MCF 10A (cell line): ENCODE results near the gene OLFML3. TPM values are rescaled to one million over a fixed set of nuclear protein-coding genes. Genes with fewer than 3 reads are reported as not detected.

Experiments
- BruUV-seq: library from RNA; stranded (reverse); fragments of 400-500 nt; replicated peaks from 2 replicates; lab custom pipeline; 2021; lab: Mats Ljungman, UMichigan
- CTCF ChIA-PET: fragments of 300-600 bp; sonication (Branson Sonifier 250); formaldehyde crosslinking; extraction: SDS; loops from one replicate; lab custom pipeline; 2021; ENCODE audit warnings: antibody characterized with exemption, inconsistent platforms; lab: Yijun Ruan, JAX
- POLR2A ChIA-PET: fragments of 300-600, 350-650 bp; sonication (Branson Sonifier 250); formaldehyde crosslinking; extraction: SDS; loops from one replicate; lab custom pipeline; 2020; ENCODE audit warnings: antibody characterized with exemption, inconsistent platforms; lab: Yijun Ruan, JAX
- DNase-seq: peaks from one replicate; pipeline ENCODE4 v3.0.0-alpha.2; 2018; ENCODE audit not compliant: unreplicated experiment
- H3K27ac Mint-ChIP-seq: one replicate; pipeline ENCODE4 v1.8.0; 2022; ENCODE audit warnings: mild to moderate bottlenecking, low read depth, mixed read lengths; ENCODE audit not compliant: unreplicated experiment
- H3K27me3 Mint-ChIP-seq: one replicate; pipeline ENCODE4 v1.8.0; 2022; ENCODE audit warnings: mixed read lengths; ENCODE audit not compliant: insufficient read depth, unreplicated experiment
- H3K36me3 Mint-ChIP-seq: one replicate; pipeline ENCODE4 v1.8.0; 2022; ENCODE audit warnings: mild to moderate bottlenecking, moderate library complexity, mixed read lengths; ENCODE audit not compliant: insufficient read depth, unreplicated experiment
- H3K4me1 Mint-ChIP-seq: one replicate; pipeline ENCODE4 v1.8.0; 2022; ENCODE audit warnings: mixed read lengths; ENCODE audit not compliant: insufficient read depth, unreplicated experiment
- H3K4me3 Mint-ChIP-seq: one replicate; pipeline ENCODE4 v1.8.0; 2022; ENCODE audit warnings: mild to moderate bottlenecking, moderate library complexity, mixed read lengths; ENCODE audit not compliant: unreplicated experiment
- H3K9me3 Mint-ChIP-seq: one replicate; pipeline ENCODE4 v1.8.0; 2022; ENCODE audit warnings: mixed read lengths; ENCODE audit not compliant: unreplicated experiment
- CTCF ChIP-seq: fragments of 200-600 bp; IDR thresholded peaks from one replicate; pipeline ENCODE4 v1.8.0; 2022; ENCODE audit warnings: antibody characterized with exemption, mild to moderate bottlenecking; ENCODE audit not compliant: unreplicated experiment
- intact Hi-C: fragments of 100-400 bp; cut with micrococcal nuclease; formaldehyde crosslinking; loops from 2 replicates; pipeline ENCODE4 v1.14.1; 2022
- total RNA-seq: library from RNA; stranded (reverse); gene quantifications from 2 replicates; pipeline ENCODE4 v1.2.3, GENCODE V29; 2022

Gene OLFML3
- total RNA-seq, 1 experiment from 2014 or later: 0.30 TPM

- H3K4me3 Mint-ChIP-seq: no peak overlapping the region
- H3K36me3 Mint-ChIP-seq: peaks cover 3% of the 10 kb centered on the region
- intact Hi-C loops: no loop called here
- TF ChIP-seq CTCF: no peak
- no peak for DNase-seq
- no peaks in the 10 kb centered on the region for H3K9me3 Mint-ChIP-seq
- H3K4me1 Mint-ChIP-seq: peaks cover 29% of the 10 kb centered on the region
- H3K27me3 Mint-ChIP-seq: no peaks in the 10 kb centered on the region
- H3K27ac Mint-ChIP-seq: no peak overlapping the region
- BruUV-seq: no TSS peak
- CTCF ChIA-PET: interaction anchor here (0.6 to 12.1 kb wide), 9 partner anchors 10 to 691 kb away, joined by 3 to 176 read pairs (median 4); no protein-coding TSS in a partner anchor
- POLR2A ChIA-PET: interaction anchor here (0.7 to 1.7 kb wide), 2 partner anchors 303 to 526 kb away, joined by 4 to 9 read pairs; no protein-coding TSS in a partner anchor
These were observed 836 bp downstream of the OLFML3 start for GRCh38 chr1:113980110-113980509.

- H3K27ac Mint-ChIP-seq: peak overlapping the region; percentile 38
- no peaks in the 10 kb centered on the region for H3K9me3 Mint-ChIP-seq
- H3K4me3 Mint-ChIP-seq: peak overlapping the region; percentile 40
- H3K27me3 Mint-ChIP-seq: no peaks in the 10 kb centered on the region
- DNase-seq: peak; percentile 72
- CTCF ChIA-PET: interaction anchor here (0.8 to 12.1 kb wide), 3 partner anchors 11 to 301 kb away, joined by 3 to 176 read pairs (median 3); no protein-coding TSS in a partner anchor
- TF ChIP-seq CTCF: no peak
- no TSS peak for BruUV-seq
- intact Hi-C loops: no loop called here
- peaks cover 29% of the 10 kb centered on the region for H3K4me1 Mint-ChIP-seq
- H3K36me3 Mint-ChIP-seq: no peaks in the 10 kb centered on the region
- POLR2A ChIA-PET: no interaction called here
These were observed 3.0 kb downstream of the OLFML3 start for GRCh38 chr1:113981962-113982931.

- H3K4me3 Mint-ChIP-seq: peak overlapping the region; percentile 40
- ChIA-PET POLR2A (no interaction called here), CTCF (interaction anchor here (12.1 kb wide), 1 partner anchor 300 kb away, joined by 176 read pairs; no protein-coding TSS in a partner anchor)
- DNase-seq: no peak
- H3K27ac Mint-ChIP-seq: no peak overlapping the region
- H3K4me1 Mint-ChIP-seq: peaks cover 29% of the 10 kb centered on the region
- no peaks in the 10 kb centered on the region for H3K27me3 Mint-ChIP-seq
- no peak for TF ChIP-seq CTCF
- intact Hi-C loops: no loop called here
- H3K9me3 Mint-ChIP-seq: no peaks in the 10 kb centered on the region
- H3K36me3 Mint-ChIP-seq: no peaks in the 10 kb centered on the region
- no TSS peak for BruUV-seq
These were observed 3.7 kb downstream of the OLFML3 start for GRCh38 chr1:113982949-113983348.

GRCh38 chr1:113983391-113983790, 4.1 kb downstream of the OLFML3 start:
- ChIA-PET POLR2A (no interaction called here), CTCF (interaction anchor here (12.1 kb wide), 1 partner anchor 300 kb away, joined by 176 read pairs; no protein-coding TSS in a partner anchor)
- TF ChIP-seq CTCF: no peak
- Mint-ChIP-seq H3K4me3 (no peak overlapping the region), H3K36me3 (no peaks in the 10 kb centered on the region), H3K9me3 (no peaks in the 10 kb centered on the region), H3K27me3 (no peaks in the 10 kb centered on the region), H3K4me1 (peaks cover 29% of the 10 kb centered on the region), H3K27ac (no peak overlapping the region)
- no TSS peak for BruUV-seq
- intact Hi-C loops: no loop called here
- DNase-seq: no peak
